HL-60/S4 (cell line): ENCODE results near the gene PACRG.

Experiments
- in situ Hi-C: fragments of 300-500 bp; cut with MboI; formaldehyde crosslinking; loops from 2 replicates; pipeline ENCODE4 v1.14.3; 2022; ENCODE audit warnings: low sequenced_read_pairs

PACRG gene

GRCh38 chr6:163165155-163165910 is 437.6 kb downstream of the PACRG start:
- in situ Hi-C loops, result loop anchor here (25.0 kb wide), 1 partner anchor 797 kb away; no protein-coding TSS in a partner anchor

- in situ Hi-C loops, result loop anchor here (25.0 kb wide), 1 partner anchor 796 kb away; no protein-coding TSS in a partner anchor
Measured at GRCh38 chr6:163165922-163166321, 438.1 kb downstream of the PACRG start.

- in situ Hi-C loops, result loop anchor here (25.0 kb wide), 1 partner anchor 796 kb away; no protein-coding TSS in a partner anchor
Measured at GRCh38 chr6:163166507-163166906, 438.7 kb downstream of the PACRG start.

GRCh38 chr6:163169521-163169920 is 441.7 kb downstream of the PACRG start:
- in situ Hi-C loops, result loop anchor here (25.0 kb wide), 1 partner anchor 793 kb away; no protein-coding TSS in a partner anchor

GRCh38 chr6:163170294-163170883 is 442.6 kb downstream of the PACRG start:
- in situ Hi-C loops, result loop anchor here (25.0 kb wide), 1 partner anchor 792 kb away; no protein-coding TSS in a partner anchor

GRCh38 chr6:163173741-163174140 is 446.0 kb downstream of the PACRG start:
- in situ Hi-C loops, result loop anchor here (25.0 kb wide), 1 partner anchor 789 kb away; no protein-coding TSS in a partner anchor

- in situ Hi-C loops, result no loop called here
Measured at GRCh38 chr6:163175301-163175700, 447.5 kb downstream of the PACRG start.

- in situ Hi-C loops, result no loop called here
Measured at GRCh38 chr6:163176097-163176496, 448.3 kb downstream of the PACRG start.

- in situ Hi-C loops, result no loop called here
Measured at GRCh38 chr6:163177007-163177406, 449.2 kb downstream of the PACRG start.

- in situ Hi-C loops, result no loop called here
Measured at GRCh38 chr6:163177892-163178420, 450.2 kb downstream of the PACRG start.

- in situ Hi-C loops, result no loop called here
Measured at GRCh38 chr6:163179061-163179460, 451.3 kb downstream of the PACRG start.

- in situ Hi-C loops, result no loop called here
Measured at GRCh38 chr6:163179721-163180120, 451.9 kb downstream of the PACRG start.

- in situ Hi-C loops, result no loop called here
Measured at GRCh38 chr6:163180874-163181541, 453.2 kb downstream of the PACRG start.

GRCh38 chr6:163181666-163182180 is 453.9 kb downstream of the PACRG start:
- in situ Hi-C loops, result no loop called here

- in situ Hi-C loops, result no loop called here
Measured at GRCh38 chr6:163182696-163183095, 454.9 kb downstream of the PACRG start.

GRCh38 chr6:163183806-163184205 is 456.0 kb downstream of the PACRG start:
- in situ Hi-C loops, result no loop called here

- in situ Hi-C loops, result no loop called here
Measured at GRCh38 chr6:163185744-163186143, 458.0 kb downstream of the PACRG start.

GRCh38 chr6:163186527-163186926 is 458.8 kb downstream of the PACRG start:
- in situ Hi-C loops, result no loop called here

- in situ Hi-C loops, result no loop called here
Measured at GRCh38 chr6:163187201-163187600, 459.4 kb downstream of the PACRG start.

GRCh38 chr6:163187606-163188005 is 459.8 kb downstream of the PACRG start:
- in situ Hi-C loops, result no loop called here

- in situ Hi-C loops, result no loop called here
Measured at GRCh38 chr6:163188746-163189145, 461.0 kb downstream of the PACRG start.
